Peyer's patch (tissue), 4 donors: ENCODE data around the gene NKIRAS2.

Experiments
- POLR2A ChIP-seq, 2 donors: fragments of 450-650 bp; IDR thresholded peaks; one replicate each; pipeline ENCODE4 v1.5.1; 2017; ENCODE audit warnings: antibody characterized with exemption in 2 of 2, mild to moderate bottlenecking in 2 of 2, moderate library complexity in 2 of 2
- TF ChIP-seq, protein P1 (sequence below), 6 experiments: fragments of 450-650 bp in 4 of 6; fragments of 200-600 bp in 2 of 6; sonication (generic) in 1 of 6; IDR thresholded peaks; one replicate each; pipeline ENCODE4 v1.5.1; 2017 to 2019; ENCODE audit warnings: antibody characterized with exemption in 6 of 6, mild to moderate bottlenecking in 3 of 6, moderate library complexity in 1 of 6

DNA sequence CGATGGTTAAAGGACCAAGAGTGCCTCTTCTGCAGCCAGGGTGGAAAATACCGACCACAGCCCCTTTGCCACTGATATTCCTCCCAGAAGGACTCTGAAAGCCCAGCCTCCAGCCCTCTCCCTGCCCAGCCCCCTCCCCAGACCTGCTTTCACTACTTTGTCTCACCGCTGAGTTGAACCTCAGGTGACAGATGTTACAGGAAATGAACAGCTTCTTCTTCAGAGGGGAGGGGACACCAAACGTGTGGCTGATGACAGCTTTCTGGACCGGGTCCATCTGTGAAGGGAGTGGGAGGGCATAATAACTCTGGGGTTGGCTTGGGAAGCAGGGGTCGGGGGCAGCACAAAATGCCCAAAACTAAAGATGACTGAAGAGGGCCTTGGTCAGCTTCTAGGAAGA lies 14.2 kb downstream of the NKIRAS2 start:
- no peak for TF ChIP-seq POLR2A (IDR thresholded peaks at IDR 0.05)
- TF ChIP-seq, protein P1, sequence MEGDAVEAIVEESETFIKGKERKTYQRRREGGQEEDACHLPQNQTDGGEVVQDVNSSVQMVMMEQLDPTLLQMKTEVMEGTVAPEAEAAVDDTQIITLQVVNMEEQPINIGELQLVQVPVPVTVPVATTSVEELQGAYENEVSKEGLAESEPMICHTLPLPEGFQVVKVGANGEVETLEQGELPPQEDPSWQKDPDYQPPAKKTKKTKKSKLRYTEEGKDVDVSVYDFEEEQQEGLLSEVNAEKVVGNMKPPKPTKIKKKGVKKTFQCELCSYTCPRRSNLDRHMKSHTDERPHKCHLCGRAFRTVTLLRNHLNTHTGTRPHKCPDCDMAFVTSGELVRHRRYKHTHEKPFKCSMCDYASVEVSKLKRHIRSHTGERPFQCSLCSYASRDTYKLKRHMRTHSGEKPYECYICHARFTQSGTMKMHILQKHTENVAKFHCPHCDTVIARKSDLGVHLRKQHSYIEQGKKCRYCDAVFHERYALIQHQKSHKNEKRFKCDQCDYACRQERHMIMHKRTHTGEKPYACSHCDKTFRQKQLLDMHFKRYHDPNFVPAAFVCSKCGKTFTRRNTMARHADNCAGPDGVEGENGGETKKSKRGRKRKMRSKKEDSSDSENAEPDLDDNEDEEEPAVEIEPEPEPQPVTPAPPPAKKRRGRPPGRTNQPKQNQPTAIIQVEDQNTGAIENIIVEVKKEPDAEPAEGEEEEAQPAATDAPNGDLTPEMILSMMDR (IDR thresholded peaks at IDR 0.05), result no peak
